HG03378 (cell line): Measurements from ENCODE around the gene SPATA22.
"Not testable (repeated sequence)": the region's sequence is repeated elsewhere in the genome, so short reads cannot be mapped to it uniquely, and the experiment has no call there.

Experiments used
- ATAC-seq: cut with Tn5 transposase; IDR thresholded peaks from one replicate; pipeline ENCODE4 v1.9.1; 2021; ENCODE audit warnings: mild to moderate bottlenecking, moderate library complexity; ENCODE audit not compliant: unreplicated experiment

The SPATA22 gene, protein sequence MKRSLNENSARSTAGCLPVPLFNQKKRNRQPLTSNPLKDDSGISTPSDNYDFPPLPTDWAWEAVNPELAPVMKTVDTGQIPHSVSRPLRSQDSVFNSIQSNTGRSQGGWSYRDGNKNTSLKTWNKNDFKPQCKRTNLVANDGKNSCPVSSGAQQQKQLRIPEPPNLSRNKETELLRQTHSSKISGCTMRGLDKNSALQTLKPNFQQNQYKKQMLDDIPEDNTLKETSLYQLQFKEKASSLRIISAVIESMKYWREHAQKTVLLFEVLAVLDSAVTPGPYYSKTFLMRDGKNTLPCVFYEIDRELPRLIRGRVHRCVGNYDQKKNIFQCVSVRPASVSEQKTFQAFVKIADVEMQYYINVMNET

DNA sequence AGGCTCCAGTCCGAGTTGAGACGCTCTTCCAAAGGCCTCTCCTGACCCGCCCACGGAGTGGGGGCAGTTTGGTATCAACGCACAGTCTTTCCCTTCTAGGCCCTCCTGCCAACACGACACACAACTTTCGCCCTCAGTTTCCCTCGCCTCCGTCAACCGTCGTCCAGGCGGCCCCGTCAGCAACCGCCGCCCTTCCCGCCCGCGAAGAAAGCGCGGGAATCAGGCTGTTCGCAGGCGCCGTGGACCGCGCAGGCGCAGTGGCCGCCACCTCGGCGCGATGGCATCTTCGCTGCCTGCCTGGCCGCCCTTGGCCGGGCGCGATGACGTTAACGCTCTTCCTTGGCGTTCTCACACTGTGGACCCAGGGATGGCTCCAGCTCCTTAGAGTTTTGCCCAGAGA is at the start of gene SPATA22:
Gene SPATA22, minus strand, starts transcription at position 221 of the 400 bp plus-strand sequence. CDS start 2,494 bp downstream, outside the sequence.
- no peak for ATAC-seq

DNA sequence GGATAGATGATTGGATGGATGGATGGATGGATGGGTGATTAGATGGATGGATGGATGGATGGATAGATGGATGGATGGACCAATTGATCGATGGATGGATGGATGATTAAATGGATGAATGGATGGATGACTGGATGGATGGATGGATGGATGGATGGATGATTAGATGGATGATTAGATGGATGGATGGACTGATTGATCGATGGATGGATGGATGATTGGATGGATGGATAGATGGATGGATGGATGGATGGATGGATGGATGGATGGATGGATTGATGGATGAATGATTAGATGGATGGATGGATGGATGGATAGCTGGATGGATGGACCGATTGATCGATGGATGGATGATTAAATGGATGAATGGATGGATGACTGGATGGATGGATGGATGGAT is 47.9 kb upstream of the SPATA22 start:
- not testable (repeated sequence) for ATAC-seq

DNA sequence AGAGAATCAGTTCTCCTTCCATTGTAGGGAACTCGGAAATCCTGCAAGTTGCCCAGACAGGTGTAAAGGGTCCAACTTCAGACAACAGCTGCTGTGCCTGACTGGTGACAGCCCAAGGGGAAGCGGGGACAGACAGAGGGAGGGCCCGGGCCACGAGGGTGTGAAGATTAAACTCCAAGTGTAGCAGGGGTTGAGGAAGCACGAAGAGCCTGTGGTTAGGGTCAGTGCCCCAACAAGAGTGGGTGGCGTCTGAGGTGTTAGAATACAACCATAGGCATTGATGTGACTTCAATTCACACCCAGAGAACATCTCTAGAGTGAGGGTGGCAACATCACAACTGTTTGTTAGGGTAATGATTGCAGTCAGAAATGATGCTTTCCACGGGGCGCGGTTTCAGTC is 43.3 kb upstream of the SPATA22 start:
- ATAC-seq, result no peak

DNA sequence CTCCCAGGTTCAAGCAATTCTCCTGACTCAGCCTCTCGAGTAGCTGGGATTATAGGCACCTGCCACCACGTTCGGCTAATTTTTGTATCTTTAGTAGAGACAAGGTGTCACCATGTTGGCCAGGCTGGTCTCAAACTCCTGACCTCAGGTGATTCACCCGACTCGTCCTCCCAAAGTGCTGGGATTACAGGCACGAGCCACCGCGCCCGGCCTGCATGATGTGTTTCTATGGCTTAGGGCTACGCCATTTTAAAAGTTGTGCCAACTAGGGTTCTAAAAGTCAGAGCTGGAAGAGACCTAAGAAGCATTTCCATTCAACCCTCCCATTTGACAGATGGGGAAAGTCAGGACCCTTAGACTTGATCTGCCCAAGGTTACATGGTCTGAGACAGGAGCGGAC is 42.5 kb upstream of the SPATA22 start:
- ATAC-seq, result not testable (repeated sequence)

DNA sequence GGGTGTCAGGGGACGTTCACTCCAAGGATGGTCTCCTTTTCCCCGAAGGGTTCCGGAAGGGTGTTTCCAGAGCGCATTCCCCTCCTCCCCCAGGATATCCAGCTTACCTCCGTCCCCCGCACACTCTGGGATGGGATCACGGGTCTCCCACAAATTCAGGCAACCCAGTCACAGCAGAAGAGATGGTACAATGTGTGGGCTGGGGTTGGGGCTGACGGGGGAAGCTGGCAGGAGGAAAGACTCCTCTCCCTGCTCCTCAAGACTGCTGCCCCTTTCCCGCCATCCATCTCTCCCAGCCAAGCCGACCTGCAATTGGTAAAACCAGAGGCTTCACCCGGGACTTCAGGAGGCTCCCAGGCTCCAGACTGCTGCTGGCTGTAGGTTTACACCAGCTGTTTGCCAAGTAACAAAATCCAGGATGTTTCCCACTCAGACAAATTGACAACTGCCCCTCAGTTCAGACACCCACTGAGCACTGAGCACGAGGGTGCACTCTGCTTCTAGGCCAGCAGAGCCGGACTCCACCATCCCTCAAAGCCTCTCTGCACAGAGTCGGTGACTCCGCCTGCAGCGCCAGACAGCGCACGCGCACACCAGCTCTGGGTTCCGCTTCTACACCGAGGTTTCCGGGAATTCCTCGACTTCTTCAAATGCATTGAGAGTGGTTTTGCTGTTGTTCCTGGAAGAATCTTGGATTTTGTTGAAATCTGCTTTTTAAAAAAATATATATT is 41.9 kb upstream of the SPATA22 start:
- no peak for ATAC-seq

DNA sequence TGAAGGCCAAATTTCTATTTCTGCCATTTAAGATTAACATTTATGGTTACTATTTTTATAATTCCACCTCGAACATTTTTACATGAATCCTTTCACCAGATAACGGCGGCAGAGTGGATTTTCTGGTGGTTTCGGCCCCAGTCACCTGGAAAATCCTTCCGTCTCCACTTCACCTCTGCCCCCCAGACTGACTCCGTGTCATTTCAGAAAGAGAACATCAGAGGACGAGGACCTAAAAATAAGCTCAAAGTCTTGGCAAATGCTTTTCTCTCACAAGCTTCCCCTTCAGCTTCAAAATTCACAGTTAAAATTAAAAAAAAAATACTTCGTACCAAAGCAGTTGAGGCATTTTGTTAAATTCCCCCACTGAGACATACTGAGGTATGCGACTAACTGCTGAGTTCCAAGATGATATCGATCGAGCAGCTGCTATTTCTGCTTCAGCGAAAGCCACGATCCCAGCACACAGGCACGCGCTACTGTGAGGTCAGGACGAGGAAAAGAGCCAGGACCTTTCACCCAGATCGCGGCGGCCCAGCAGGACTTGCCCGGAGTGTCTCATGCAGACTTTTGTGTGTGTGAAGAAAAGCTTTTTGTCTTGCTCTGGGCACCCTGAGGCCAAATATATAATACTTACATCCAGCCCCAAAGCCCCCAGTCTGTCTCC is 41.0 kb upstream of the SPATA22 start:
- no peak for ATAC-seq

DNA sequence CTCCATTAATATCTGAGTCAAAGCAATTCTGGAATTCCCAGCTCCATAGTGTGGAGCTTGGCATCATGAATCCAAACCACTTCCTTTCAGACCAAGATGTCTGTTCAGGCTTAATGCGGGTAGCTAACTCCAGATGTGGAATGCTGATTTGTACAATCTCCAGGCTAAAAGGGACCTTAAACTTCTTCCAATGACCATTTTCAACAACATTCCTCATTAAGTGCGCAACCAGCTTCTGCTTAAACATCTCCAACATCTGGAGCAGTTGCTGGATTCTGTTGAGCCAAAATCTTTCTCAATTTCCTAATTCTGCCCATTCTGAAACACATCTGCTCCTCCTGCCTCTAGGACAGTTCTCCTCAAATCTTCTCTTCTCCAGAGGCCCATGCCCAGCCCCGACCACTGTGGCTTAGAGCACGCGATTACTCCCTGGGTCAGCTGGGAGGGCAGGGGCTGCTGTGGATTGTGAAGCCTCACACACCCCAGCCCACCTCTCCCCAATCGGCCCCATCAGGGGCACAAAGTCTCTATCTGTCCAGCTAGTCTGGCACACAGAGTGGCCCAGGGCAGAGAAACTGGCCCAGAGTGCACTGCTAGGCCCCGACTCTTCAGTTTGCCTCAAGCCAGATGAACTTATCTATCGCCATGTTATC is 40.4 kb upstream of the SPATA22 start:
- ATAC-seq, result no peak

DNA sequence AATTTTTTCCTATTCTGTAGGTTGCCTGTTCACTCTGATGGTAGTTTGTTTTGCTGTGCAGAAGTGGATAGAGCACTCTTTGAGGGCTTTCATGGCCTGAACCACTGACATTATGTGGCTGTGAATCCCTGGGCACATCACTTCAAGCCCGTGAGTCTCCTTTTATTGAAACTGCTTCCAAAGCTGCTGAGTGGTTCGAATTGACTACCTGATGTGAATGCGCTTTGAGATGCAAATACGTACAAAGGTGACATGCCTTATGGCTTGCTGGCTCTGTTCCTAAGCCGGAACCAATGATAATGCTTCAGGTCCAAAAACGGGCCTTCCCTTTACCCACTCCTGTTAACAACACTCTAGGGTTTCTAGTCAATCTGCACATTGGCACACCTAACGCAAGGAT is 38.5 kb upstream of the SPATA22 start:
- no peak for ATAC-seq

DNA sequence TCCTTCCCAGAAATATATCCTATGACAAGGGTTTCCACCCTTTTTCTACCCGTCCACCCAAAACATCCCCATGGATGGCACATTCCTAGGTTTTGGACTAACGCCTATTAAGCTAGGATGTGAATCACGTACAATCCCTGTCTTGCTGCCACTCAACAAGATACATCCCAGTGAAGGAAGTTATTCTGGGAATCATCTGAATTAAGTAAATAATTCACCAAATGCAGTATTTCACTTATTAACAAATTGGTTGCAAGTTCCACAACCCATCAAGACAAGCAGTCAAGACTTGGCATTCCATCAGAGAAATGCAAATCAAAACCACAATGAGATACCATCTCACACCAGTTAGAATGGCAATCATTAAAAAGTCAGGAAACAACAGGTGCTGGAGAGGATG is 36.2 kb upstream of the SPATA22 start:
- no peak for ATAC-seq

DNA sequence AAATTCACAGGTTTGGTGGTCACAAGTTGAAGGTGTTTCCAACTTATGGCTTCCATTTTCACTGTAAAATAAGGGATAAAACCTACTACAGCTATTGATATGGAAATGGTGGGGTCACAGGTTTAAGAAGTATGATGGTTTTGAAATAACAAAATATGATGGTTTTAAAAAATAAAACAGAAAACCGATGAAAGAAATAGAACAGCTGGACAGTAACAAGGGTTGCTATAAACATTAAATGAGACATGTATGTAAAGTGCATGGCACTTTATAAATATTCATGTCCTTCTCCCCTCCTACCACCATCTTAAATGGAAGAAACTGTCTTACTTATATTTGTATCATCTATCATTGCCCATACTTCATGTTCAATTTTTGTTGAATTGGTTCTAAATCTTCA is 35.5 kb upstream of the SPATA22 start:
- no peak for ATAC-seq

DNA sequence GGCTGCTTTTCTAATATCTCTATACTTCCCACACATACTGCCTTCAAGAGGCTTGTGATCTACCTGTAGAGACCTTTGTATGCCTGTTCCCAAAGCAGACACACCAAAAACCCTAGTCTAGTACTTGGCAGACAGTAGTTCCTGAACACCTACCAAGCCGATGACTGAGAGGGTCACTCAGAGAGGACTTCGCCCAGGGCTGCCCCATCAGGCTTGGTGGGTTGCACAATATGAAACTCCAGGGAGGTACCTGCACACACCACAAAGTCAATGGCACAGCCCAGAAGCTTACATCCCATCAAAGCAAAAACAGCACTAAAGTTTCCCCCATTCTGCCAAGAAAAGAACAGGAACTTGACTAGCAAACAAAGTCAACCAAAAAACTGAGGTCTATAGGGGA is 34.4 kb upstream of the SPATA22 start:
- ATAC-seq, result no peak

DNA sequence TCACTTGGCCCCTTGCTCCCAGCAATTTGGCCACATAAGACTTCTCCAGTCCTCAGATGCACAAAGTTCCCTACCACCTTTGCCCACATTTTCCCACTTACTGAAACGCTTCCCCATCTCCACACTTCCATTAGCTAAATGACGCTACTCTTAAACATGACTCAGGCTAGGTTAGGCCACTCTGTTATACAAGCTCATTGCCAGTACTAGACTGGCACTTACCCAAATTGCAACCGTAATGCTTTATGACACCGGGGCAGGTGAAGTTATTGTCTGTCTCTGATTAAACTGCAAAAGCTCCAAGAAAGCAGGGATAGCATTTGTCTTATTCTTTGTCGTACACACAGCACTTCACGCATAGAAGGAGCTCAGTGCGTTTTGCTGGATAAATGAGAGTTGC is 33.4 kb upstream of the SPATA22 start:
- no peak for ATAC-seq

DNA sequence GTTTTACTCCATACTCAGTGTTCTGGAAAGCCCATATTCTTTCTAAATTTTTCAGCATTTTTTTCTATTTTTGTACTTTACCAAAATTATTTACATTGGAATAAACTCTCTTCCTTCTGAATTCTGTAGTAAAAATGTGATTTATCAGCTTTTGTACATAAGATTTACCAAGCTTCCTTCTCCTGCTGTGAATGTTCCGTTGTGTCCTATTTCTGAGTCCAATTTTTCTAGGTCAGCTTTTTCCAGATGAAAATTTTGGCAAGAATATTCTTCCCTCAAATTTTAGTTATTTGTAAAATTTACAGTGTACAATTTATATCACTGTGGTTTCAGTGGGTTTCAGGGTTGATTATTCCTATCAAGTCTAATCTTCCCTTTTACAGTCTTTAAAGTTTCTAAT is 31.7 kb upstream of the SPATA22 start:
- ATAC-seq, result no peak

DNA sequence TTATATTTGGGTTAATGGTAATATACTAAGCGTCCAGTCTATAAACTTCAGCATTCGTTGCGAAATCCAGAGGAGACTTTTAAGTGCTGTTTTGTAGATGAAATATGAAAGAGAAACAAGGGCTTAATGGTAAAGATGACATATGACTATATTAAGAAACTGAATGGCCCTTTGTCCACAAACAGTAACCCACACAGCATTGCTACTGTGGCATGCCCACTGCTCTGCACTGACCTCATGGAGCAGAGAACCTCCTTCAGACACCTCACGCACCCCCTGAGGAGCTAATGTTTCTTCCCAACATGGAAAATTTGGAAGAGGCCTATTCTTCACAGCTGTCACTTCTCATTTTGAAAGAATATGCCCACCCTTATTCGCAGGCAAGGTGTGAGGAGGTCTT is 30.8 kb upstream of the SPATA22 start:
- ATAC-seq, result no peak

DNA sequence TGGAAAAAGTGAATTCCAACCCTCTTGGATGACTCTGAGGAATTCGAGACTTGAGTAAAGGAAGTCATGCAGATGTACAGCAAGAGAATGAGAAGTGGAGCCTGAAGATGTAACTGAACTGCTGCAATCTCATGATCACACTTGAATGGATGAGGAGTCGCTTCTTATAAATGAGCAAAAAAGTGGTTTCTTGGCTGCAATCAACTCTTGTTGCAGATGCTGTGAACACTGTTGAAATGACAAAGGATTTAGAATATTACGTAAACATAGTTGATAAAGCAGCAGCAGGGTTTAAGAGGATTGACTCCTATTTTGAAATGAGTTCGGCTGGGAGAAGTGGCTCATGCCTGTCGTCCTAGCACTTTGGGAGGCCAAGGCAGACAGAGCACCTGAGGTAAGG is 29.7 kb upstream of the SPATA22 start:
- no peak for ATAC-seq

DNA sequence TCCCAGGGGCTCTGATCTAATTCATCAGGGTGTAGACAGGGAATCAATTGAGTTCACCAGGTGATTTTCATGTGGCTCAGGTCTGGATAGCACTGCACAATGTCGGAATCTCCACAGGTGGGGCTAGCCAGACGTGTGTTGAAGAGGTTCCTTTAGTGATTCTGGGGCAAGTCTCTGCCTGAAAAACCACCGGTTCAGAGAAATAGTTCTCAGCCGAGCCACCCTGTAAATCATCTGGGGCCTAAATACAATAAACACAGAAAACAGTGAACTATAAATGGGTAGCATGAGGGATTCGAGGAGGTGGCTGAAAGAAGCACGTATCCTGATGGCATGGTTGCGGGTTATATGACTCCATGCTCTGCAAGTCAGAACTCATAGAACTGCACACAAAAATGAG is 25.5 kb upstream of the SPATA22 start:
- no peak for ATAC-seq

DNA sequence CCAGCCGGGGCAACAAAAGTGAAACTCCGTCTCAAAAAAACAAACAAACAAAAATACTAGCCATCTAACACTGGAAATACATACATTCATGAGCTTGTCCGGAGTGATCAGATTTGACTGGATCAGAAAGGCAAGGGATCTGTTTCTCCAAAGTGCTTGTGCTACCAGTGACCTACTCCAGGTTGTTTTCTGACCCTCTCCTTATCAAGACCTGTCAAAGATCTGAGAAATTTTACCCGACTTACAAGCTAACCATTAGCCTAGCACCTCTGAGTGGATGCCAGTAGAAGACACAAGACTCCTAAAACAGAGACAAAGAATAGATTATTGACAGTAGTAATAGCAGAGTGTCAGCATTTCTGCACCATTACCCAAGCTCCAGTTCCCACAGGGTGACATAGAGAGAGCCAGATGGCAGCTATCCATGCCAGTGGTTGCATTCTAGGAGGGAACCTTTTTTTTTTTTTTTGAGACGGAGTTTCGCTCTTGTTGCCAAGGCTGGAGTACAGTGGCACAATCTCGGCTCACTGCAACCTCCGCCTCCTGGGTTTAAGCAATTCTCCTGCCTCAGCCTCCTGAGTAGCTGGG is 14.0 kb upstream of the SPATA22 start:
- ATAC-seq, result no peak

DNA sequence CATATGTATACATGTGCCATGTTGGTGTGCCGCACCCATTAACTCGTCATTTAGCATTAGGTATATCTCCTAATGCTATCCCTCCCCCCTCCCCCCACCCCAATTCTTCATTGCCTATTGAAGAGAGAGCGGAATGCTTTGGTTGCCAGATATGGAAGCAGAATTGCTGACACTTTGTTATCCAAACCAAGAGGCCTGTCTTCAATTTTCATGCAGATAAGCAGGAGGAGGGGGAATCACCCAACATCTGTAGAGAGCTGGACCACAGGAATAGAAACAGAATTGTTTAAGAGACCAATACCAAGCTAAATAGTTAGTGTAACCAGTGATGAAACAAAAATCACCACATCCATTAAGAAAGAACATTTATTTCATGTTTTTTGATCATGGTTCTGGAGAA is 11.2 kb upstream of the SPATA22 start:
- no peak for ATAC-seq

DNA sequence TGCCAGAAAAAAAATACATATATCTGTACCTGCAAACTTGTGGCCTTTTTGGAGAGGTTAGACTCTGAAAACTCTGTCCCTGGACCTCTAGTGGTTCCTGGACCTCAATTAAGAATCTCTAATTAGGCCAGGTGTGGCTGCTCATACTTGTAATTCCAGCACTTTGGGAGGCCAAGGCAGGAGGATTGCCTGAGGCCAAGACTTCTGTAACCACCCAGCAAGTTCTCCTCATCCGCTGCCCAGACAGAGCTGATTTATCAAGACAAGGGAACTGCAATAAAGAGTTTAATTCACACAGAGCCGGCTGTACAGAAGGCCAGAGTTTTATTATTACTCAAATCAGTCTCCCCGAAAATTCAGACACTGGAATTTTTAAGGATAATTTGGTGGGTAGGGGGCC is 8.4 kb upstream of the SPATA22 start:
- no peak for ATAC-seq

DNA sequence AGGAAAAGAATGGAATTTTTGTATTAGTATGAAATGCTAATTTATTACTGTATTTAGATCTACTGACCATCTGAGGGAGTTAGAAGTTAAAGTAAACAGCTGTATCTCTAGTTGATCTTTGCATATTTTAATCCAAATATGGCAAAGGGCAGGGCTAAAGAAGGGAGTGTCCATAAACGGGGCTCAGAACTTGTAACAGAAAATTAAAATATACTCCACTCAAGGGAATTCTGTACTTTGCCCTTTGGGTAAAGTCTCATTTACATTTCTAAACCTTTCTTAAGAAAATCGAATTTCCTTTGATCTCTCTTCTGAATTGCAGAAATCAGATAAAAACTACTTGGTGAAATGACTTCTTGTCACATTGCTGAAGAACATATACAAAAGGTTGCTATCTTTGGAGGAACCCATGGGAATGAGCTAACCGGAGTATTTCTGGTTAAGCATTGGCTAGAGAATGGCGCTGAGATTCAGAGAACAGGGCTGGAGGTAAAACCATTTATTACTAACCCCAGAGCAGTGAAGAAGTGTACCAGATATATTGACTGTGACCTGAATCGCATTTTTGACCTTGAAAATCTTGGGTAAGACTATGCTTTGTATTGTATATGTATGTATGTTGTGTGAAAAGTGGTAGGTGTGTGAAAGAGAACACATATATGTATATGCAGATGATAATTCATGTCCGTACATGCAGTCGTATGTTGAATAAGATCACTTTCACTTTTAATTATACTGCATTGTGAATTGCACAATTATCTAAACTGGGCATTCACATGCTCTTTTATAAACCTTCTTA is 4.4 kb upstream of the SPATA22 start, which contains the start of gene ASPA:
Gene ASPA, plus strand, starts transcription at position 186 of the 799 bp plus-strand sequence. Its CDS starts 163 bp downstream, at position 349.
- no peak for ATAC-seq
